ENCODE data around the gene AXDND1. TPM values are rescaled to one million over a fixed set of nuclear protein-coding genes. Genes with fewer than 3 reads are reported as not detected.

The AXDND1 gene
- total RNA-seq, 1 donor from 2014 or later: 1.1 TPM

- Histone ChIP-seq H3K27ac (ENCODE audit: low read depth, low read length) (no peak overlapping the region), H3K4me1 (ENCODE audit: insufficient read depth, low read length) (peaks cover 4% of the 10 kb centered on the region), H3K79me2 (ENCODE audit: insufficient read depth, low read length) (no peaks in the 10 kb centered on the region), H4K20me1 (ENCODE audit: insufficient read depth, low read length) (no peaks in the 10 kb centered on the region), H3K4me2 (ENCODE audit: low read length) (no peak overlapping the region), H2AFZ (ENCODE audit: low read depth, low read length) (no peak overlapping the region), H3K4me3 (ENCODE audit: insufficient read depth, low read depth, low read length) (no peak overlapping the region), H3K9me3 (ENCODE audit: insufficient read depth, low read depth, low read length) (no peaks in the 10 kb centered on the region), H3K27me3 (ENCODE audit: insufficient read depth, low read length) (no peaks in the 10 kb centered on the region), H3K9ac (ENCODE audit: low read length) (no peak overlapping the region), H3K36me3 (ENCODE audit: insufficient read depth, low read length) (no peaks in the 10 kb centered on the region)
- TF ChIP-seq CTCF (IDR thresholded peaks at IDR 0.05; ENCODE audit: insufficient read depth, low read depth, low read length): no peak
- TF ChIP-seq EZH2 (IDR thresholded peaks at IDR 0.05; ENCODE audit: insufficient read depth, low read length): no peak
- DNase-seq (ENCODE audit: low read depth): peak; percentile 33
- Mint-ChIP-seq H3K9me3 (ENCODE audit: unreplicated experiment) (no peaks in the 10 kb centered on the region), H3K4me3 (ENCODE audit: unreplicated experiment) (no peak overlapping the region), H3K4me1 (ENCODE audit: low read depth, unreplicated experiment) (peaks cover 20% of the 10 kb centered on the region), H3K27ac (ENCODE audit: unreplicated experiment) (peak overlapping the region; percentile 94), H3K27me3 (ENCODE audit: low read depth, unreplicated experiment) (peaks cover 6% of the 10 kb centered on the region), H3K36me3 (ENCODE audit: low read depth, unreplicated experiment) (peaks cover under 1% of the 10 kb centered on the region)
- FAIRE-seq: no peak
These were observed 185.2 kb downstream of the AXDND1 start for GRCh38 chr1:179550746-179551682.

DNA sequence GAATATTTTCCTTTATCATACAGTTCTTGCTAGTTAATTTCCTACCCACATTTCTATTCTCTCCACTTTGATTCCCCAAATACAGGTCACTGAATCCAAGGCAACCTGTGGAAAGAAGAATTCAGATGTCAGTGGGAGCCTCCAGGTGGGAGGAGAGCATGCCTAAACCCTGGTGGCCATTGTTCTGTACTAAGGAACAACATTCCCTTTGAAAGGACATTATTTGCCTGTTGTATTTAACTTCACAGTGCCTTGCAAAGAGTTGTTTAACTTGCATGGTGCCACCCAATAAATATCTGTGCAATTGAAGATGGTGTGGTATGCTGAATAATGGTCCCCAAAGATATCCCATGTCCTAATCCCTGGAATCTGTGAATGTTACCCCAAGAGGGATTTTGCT, 188.7 kb downstream of the AXDND1 start:
- no peaks in the 10 kb centered on the region for H3K9me3 ChIP-seq (ENCODE audit: insufficient read depth, low read depth, low read length)
- H3K4me1 ChIP-seq (ENCODE audit: insufficient read depth, low read length): peaks cover 4% of the 10 kb centered on the region
- Mint-ChIP-seq H3K36me3 (ENCODE audit: low read depth, unreplicated experiment) (no peaks in the 10 kb centered on the region), H3K4me1 (ENCODE audit: low read depth, unreplicated experiment) (peaks cover 17% of the 10 kb centered on the region), H3K27me3 (ENCODE audit: low read depth, unreplicated experiment) (peaks cover 9% of the 10 kb centered on the region), H3K4me3 (ENCODE audit: unreplicated experiment) (no peak overlapping the region), H3K27ac (ENCODE audit: unreplicated experiment) (no peak overlapping the region), H3K9me3 (ENCODE audit: unreplicated experiment) (no peaks in the 10 kb centered on the region)
- H3K36me3 ChIP-seq (ENCODE audit: insufficient read depth, low read length): no peaks in the 10 kb centered on the region
- H3K4me3 ChIP-seq (ENCODE audit: insufficient read depth, low read depth, low read length): no peak overlapping the region
- H3K9ac ChIP-seq (ENCODE audit: low read length): no peak overlapping the region
- no peak overlapping the region for H3K27ac ChIP-seq (ENCODE audit: low read depth, low read length)
- no peaks in the 10 kb centered on the region for H3K27me3 ChIP-seq (ENCODE audit: insufficient read depth, low read length)
- DNase-seq (ENCODE audit: low read depth) (no peak), FAIRE-seq (no peak)
- H3K79me2 ChIP-seq (ENCODE audit: insufficient read depth, low read length): no peaks in the 10 kb centered on the region
- TF ChIP-seq EZH2 (IDR thresholded peaks at IDR 0.05; ENCODE audit: insufficient read depth, low read length) (no peak), CTCF (IDR thresholded peaks at IDR 0.05; ENCODE audit: insufficient read depth, low read depth, low read length) (no peak)
- H4K20me1 ChIP-seq (ENCODE audit: insufficient read depth, low read length): no peaks in the 10 kb centered on the region
- H2AFZ ChIP-seq (ENCODE audit: low read depth, low read length): no peak overlapping the region
- no peak overlapping the region for H3K4me2 ChIP-seq (ENCODE audit: low read length)

- no peak overlapping the region for H3K9ac ChIP-seq (ENCODE audit: low read length)
- H3K27me3 ChIP-seq (ENCODE audit: insufficient read depth, low read length): no peaks in the 10 kb centered on the region
- DNase-seq (ENCODE audit: low read depth) (no peak), FAIRE-seq (no peak)
- no peak overlapping the region for H3K4me2 ChIP-seq (ENCODE audit: low read length)
- H3K4me3 Mint-ChIP-seq (ENCODE audit: unreplicated experiment): no peak overlapping the region
- H3K36me3 Mint-ChIP-seq (ENCODE audit: low read depth, unreplicated experiment): no peaks in the 10 kb centered on the region
- H3K36me3 ChIP-seq (ENCODE audit: insufficient read depth, low read length): no peaks in the 10 kb centered on the region
- no peak overlapping the region for H3K27ac ChIP-seq (ENCODE audit: low read depth, low read length)
- H4K20me1 ChIP-seq (ENCODE audit: insufficient read depth, low read length): no peaks in the 10 kb centered on the region
- H3K4me1 ChIP-seq (ENCODE audit: insufficient read depth, low read length): no peaks in the 10 kb centered on the region
- H3K4me1 Mint-ChIP-seq (ENCODE audit: low read depth, unreplicated experiment): no peaks in the 10 kb centered on the region
- no peak overlapping the region for H3K4me3 ChIP-seq (ENCODE audit: insufficient read depth, low read depth, low read length)
- no peaks in the 10 kb centered on the region for H3K79me2 ChIP-seq (ENCODE audit: insufficient read depth, low read length)
- peaks cover 9% of the 10 kb centered on the region for H3K27me3 Mint-ChIP-seq (ENCODE audit: low read depth, unreplicated experiment)
- no peaks in the 10 kb centered on the region for H3K9me3 Mint-ChIP-seq (ENCODE audit: unreplicated experiment)
- H2AFZ ChIP-seq (ENCODE audit: low read depth, low read length): no peak overlapping the region
- TF ChIP-seq CTCF (IDR thresholded peaks at IDR 0.05; ENCODE audit: insufficient read depth, low read depth, low read length) (no peak), EZH2 (IDR thresholded peaks at IDR 0.05; ENCODE audit: insufficient read depth, low read length) (no peak)
- no peak overlapping the region for H3K27ac Mint-ChIP-seq (ENCODE audit: unreplicated experiment)
- H3K9me3 ChIP-seq (ENCODE audit: insufficient read depth, low read depth, low read length): no peaks in the 10 kb centered on the region
These were observed 192.3 kb downstream of the AXDND1 start for GRCh38 chr1:179558078-179558477.

Measured in astrocyte (in vitro differentiated cells and primary cell).